HTERT RPE-1 (cell line): ENCODE results near the gene MYO18A.
"Not testable (repeated sequence)": the region's sequence is repeated elsewhere in the genome, so short reads cannot be mapped to it uniquely, and the experiment has no call there.

Source experiments
- in situ Hi-C: fragments of 300-500 bp; cut with MboI; formaldehyde crosslinking; loops from 4 replicates; pipeline ENCODE4 v1.14.3; 2020; ENCODE audit warnings: low sequenced_read_pairs

The MYO18A gene

GRCh38 chr17:29180034-29180787 is at the start of gene MYO18A:
MYO18A (minus strand) TSS chr17:29180398; CDS start chr17:29166940, 13,458 bp downstream.
- in situ Hi-C loops: no loop called here

- in situ Hi-C loops: no loop called here
Measured at GRCh38 chr17:29225396-29225795, 45.2 kb upstream of the MYO18A start.

DNA sequence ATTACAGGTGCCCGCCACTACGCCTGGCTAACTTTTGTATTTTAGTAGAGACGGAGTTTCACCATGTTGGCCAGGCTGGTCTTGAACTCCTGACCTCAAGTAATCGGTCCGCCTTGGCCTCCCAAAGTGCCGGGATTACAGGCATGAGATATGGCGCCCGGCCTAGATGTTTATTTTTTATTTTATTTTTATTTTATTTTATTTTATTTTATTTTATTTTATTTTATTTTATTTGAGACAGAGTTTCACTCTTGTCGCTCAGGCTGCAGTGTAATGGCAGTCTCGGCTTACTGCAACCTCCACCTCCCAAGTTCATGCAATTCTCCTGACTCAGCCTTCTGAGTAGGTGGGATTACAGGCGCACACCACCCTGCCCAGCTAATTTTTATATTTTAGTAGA is 41.1 kb upstream of the MYO18A start:
- in situ Hi-C loops: not testable (repeated sequence)

GRCh38 chr17:29219378-29220047 is 39.3 kb upstream of the MYO18A start:
- in situ Hi-C loops: no loop called here

DNA sequence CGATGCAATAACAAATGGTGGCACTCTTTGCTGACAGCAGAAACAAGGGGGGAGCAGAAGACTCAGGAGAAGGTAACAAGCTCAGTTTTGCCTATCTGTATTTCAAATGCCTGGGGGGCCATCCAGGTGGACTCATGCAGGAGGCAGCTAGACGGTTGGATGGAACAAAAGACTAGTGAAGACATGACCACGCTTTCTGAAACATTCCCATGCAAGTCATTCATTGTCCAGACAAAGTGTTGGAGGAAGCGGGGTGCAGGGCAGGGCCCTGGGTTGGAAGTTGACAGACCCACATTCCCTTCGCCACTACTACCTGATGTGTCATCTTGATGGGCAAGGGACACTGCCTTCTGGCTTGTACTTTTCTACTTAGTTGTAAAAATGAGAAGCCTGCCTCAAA is 36.7 kb upstream of the MYO18A start:
- in situ Hi-C loops: no loop called here

- in situ Hi-C loops: no loop called here
Measured at GRCh38 chr17:29216181-29216580, 36.0 kb upstream of the MYO18A start.

DNA sequence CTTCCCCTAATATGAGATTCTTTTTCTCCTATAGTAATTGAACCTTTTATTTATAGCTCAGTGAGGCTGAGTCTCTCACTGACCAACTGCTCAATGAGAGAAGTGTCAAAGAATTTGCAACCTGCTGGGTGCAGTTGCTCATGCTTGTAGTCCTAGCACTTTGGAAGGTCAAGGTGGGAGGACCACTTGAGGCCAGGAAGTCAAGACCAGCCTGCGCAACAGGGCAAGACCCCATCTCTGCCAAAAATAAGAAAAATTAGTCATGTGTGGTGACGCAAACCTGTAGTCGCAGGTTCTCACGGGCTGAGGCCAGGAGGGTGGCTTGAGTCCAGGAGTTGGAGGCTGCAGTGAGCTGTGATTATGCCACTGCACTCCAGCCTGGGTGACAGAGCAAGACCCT is 35.5 kb upstream of the MYO18A start:
- in situ Hi-C loops: no loop called here

GRCh38 chr17:29215174-29215573 is 35.0 kb upstream of the MYO18A start:
- in situ Hi-C loops: no loop called here

- in situ Hi-C loops: no loop called here
Measured at GRCh38 chr17:29214215-29215146, 34.3 kb upstream of the MYO18A start.

- in situ Hi-C loops: no loop called here
Measured at GRCh38 chr17:29212681-29213121, 32.5 kb upstream of the MYO18A start.

DNA sequence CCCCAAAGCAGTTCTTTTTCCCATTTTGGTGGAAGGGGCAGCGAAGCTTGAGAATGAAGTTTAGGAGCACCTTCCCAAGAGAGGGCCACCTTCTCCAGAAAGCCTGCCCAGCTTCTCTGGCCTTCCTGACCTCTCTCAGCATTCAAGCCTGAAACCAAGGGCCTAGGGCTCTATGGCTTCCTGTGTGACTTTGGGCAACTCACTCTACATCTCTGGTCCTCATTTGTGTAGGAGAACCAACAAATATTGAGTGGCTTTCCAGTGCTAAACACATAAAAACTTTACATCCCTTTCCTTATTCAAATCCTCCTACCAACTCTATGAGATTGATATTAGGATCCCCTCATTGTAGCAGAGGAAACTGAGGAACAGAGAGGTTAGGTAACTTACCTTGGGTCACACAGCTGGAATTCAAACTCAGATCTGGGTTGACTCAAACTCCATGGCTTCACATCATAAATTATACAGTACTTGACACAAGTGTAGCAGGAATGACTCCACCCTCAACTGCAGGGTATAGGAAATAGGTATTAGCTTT is 32.0 kb upstream of the MYO18A start:
- in situ Hi-C loops: no loop called here

GRCh38 chr17:29210879-29211278 is 30.7 kb upstream of the MYO18A start:
- in situ Hi-C loops: no loop called here

DNA sequence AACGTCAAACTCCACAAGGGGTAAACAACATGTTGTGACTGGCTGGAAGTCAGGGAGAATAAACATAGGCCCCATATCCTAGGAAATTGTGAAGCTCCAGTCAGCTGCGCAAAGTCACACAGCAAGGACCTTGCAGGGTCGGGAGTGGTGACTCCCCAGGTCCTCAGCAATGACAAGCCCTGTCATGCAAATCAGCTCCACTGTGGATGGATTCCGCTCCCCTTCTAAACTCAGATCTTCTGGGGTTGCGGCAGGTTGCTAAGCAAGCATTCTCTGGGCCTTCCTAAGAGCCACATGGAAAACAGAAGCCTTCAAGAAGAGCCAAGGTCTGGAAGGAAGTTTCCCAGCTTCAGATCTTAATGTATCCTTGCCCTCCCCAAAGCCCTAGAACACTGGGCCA is 28.9 kb upstream of the MYO18A start:
- in situ Hi-C loops: no loop called here

- in situ Hi-C loops: no loop called here
Measured at GRCh38 chr17:29207975-29208374, 27.8 kb upstream of the MYO18A start.

DNA sequence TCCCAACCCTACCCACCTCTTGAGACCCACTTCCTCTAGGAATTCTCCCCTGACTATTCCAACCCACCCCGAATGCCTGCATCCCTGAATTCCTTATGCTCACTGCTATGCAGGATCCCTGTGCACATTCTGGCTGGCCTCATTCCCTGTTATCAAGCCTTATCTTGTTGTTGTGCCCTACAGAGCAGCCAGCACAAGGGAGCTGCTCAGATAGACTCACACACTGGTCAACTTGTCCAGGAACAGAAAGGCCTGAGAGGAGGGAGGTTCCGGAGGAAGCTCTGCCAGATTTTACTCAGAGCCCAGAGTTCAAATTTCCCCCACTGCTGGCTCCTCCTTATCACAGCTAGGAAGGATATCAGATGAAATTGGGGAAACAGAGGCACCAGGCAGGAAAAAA is 24.8 kb upstream of the MYO18A start:
- in situ Hi-C loops: no loop called here

DNA sequence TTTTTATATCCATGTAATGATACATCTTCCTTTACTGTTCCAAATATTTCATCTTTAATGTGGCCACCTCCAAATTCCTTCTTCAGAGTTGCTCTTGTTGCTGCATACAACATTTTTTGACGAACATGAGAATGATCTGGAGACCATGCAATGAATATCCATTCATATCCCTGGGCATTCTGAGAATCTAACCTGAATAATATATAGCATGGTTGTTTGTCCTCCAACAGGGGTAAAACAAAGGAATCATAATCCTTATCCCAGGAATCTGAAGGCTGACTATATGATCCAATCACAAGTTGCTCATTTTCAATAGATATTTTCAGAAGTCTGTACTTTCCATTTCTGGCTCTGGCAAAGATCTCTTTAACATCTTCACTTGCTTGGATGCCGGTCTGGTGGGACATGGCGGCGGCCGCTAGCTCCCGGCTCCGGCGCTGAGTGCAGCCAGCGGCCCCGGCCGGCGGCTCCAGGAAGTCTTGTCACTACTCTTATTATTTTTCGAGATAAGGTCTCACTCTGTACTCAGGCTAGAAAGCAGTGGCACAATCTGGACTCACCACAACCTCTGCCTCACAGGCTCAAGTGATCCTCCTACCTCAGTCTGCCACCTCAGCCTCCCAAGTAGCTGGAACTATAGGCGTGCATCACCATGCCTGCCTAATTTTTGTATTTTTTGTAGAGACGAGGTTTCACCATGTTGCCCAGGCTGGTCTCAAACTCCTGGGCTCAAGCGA is 24.0 kb upstream of the MYO18A start:
- in situ Hi-C loops: not testable (repeated sequence)

- in situ Hi-C loops: no loop called here
Measured at GRCh38 chr17:29197516-29198272, 17.5 kb upstream of the MYO18A start.

- in situ Hi-C loops: no loop called here
Measured at GRCh38 chr17:29196769-29197515, 16.7 kb upstream of the MYO18A start.
